HG03520 (cell line): ENCODE results near the gene CLDN6.

Experiments
- ATAC-seq: cut with Tn5 transposase; IDR thresholded peaks from one replicate; pipeline ENCODE4 v1.9.1; 2021; ENCODE audit warnings: mild to moderate bottlenecking, moderate library complexity; ENCODE audit not compliant: unreplicated experiment

Gene CLDN6

DNA sequence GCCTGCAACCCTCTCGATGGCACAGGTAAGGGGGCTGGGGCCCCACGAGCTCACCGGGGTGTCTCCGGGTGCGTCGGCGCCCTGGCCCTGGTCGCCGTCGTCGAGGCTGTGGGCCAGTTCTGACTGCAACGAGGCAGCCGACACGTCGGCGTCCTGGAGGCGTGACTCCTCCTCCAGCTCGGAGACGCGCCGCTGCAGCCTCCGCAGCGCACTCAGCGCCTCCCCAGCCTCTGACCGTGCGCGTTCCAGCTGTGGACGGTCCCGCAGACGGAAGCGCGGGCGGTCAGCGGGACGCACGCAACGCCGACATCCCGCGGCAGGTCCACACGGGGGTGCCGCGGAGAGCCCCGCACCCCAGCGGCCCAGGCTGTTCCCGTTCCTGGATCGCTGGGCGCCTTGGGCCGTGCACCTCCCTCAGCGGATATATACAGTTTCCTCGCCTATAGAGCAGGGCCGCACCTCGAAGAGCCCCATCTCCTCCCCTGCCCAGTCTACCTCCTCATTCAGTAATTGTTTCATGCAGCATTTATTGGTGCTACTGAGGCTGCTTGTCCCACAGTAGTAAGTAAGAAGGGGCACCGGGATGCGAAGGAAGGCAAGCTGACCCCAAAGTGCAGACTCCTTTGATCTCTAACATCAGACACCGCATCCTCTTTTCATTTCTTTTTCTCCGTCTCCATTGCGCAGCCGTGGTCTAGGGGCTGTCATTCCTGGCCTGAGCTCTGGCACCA, 11.7 kb upstream of the CLDN6 start:
- no peak for ATAC-seq

DNA sequence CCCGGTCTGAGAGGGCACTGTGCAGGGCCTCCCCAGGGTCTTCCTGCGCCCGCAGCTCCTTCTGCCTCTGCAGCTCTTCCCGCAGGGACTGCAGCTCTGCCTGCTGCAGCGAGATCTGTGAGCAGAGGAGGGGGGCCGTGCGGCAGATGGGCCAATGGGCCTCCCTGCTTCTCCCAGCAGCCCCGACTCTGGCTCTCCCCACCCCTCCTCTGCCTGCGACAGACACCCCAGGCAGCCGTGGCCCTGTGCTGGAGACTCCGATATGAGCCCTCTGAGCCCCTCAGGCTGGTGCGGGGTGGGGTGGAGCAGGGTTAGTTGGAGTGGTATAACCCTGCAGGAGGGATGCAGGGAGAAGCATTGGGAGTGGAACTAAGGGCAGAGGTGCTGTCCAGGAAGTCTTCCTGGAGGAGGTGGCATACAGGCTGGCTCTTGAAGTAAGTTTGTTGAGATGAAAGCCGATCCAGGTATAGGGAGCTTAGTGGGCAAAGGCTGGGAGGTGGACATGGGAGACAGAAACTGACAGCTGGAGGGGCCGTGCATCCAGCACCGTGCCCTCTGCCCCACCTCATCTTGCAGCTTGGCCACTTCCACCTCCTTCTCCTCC, 10.8 kb upstream of the CLDN6 start:
- no peak for ATAC-seq

DNA sequence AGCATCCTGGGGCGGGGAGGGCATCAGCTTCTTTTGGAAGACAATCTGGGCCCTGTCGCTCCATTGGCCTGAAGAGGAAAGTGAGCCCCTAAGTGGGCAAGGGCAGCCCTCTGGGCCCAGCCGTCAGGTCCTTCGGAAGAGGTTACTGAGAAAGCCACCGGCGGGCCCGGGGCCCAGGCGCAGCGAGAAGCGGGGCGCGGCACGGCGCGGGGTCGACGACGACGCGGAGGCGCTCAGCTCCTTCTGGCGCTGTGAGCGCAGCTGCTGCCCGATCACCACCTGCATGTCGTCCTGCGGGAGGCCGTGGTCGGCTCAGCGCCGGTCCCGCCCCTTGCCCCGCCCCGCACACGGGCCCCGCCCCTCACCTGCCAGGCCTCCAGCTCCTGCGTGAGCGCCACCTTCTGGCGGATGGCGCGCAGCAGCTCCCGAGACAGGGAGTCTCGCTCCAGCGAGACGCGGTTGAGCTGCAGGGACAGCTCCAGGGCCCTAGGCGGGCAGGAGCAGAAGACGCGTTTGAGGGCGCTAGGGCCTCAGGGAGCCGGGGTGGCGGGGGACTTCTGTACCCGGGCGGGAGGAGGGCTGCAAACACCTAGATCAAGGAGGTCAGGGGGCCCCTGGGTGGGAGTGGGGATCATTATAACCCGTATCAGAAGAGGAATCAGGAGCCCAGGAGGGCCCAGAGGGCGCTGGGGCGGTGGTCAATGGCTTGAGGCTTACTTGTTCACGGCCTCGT, 10.2 kb upstream of the CLDN6 start:
- no peak for ATAC-seq

DNA sequence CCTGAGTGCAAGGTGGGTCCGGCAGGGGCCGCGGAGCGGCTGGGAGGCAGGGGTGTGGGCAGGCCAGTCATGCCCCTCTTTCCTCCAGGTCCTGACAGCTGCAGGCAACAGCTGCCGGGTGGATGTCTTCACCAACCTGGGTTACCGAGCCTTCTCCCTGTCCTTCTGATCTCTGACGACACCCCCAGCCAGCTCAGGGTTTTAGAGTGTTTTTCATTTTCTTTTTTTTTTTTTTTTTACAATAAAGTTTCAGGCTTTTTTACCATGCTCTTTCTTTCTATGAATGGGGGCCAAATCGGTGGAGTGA, 9.5 kb upstream of the CLDN6 start:
- ATAC-seq, result no peak

DNA sequence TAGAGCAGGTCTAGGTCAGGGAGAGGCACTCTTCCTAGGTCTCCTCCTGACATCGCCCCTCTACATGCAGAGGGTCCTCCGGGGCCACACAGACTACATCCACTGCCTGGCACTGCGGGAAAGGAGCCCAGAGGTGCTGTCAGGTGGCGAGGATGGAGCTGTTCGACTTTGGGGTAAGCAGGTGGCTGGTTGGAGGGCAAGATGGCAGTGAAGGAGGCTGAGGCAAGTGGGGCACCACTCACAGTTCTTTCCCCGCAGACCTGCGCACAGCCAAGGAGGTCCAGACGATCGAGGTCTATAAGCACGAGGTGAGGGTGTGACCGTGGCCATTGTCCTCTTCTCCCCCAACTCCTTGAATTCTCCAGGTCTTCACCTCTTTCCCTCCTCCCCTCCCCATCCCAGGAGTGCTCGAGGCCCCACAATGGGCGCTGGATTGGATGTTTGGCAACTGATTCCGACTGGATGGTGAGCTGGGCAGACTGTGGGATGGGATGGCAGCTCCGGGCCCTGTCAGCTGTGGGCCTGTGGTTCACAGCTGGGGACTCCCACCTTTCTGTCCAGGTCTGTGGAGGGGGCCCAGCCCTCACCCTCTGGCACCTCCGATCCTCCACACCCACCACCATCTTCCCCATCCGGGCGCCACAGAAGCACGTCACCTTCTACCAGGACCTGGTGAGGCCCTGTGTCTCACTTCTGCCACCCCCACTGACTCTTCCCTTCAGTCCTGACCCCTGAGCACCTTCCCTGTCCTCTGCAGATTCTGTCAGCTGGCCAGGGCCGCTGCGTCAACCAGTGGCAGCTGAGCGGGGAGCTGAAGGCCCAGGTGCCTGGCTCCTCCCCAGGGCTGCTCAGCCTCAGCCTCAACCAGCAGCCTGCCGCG, 8.9 kb upstream of the CLDN6 start:
- no peak for ATAC-seq

DNA sequence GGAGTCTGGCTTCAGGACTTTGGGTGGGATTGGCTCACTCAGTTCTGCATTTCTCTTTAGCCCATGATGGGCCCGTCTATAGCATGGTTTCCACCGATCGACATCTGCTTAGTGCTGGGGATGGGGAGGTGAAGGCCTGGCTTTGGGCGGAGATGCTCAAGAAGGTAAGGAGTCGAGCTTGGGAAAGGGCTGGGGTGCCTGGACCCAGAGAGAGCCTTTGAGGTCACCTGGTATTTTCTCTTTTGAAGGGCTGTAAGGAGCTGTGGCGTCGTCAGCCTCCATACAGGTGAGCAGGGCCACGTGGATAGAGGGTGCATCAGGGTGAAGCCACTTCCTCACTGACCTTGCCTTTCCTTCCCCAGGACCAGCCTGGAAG, 8.0 kb upstream of the CLDN6 start:
- ATAC-seq, result no peak

DNA sequence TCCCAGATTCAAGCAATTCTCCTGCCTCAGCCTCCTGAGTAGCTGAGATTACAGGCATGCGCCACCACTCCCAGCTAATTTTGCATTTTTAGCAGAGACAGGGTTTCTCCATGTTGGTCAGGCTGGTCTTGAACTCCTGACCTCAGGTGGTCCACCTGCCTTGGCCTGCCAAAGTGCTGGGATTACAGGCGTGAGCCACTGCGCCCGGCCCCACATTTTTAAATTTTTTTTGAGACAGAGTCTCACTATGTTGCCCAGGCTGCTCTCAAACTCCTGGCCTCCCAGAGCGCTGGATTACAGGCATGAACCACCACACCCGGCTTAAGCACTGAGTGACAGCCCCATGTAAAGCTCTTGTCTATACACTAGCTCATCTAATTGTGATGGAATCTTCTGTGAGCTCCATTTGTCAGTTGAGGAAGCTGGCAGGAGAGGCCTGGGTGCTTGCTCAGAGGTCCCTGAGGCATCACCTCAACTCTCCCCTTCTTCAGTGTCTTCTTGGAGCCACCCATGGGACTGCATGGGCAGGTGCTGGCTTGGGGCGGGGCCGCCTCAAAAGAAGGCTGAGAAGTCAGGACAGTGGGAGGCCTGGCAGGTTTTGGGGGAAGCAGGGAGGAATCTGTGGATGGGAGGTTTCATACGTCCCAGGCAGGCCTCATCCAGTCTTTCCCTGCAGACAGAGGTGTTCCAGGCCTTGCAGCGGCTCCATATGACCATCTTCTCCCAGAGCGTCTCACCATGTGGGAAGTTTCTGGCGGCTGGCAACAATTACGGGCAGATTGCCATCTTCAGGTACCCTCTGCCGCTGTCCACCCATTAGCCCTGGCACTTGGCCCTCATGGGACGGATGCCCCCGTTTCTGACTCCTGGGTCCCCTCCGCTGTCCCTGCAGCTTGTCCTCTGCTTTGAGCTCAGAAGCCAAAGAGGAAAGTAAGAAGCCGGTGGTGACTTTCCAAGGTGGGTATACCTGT, 7.3 kb upstream of the CLDN6 start:
- no peak for ATAC-seq

DNA sequence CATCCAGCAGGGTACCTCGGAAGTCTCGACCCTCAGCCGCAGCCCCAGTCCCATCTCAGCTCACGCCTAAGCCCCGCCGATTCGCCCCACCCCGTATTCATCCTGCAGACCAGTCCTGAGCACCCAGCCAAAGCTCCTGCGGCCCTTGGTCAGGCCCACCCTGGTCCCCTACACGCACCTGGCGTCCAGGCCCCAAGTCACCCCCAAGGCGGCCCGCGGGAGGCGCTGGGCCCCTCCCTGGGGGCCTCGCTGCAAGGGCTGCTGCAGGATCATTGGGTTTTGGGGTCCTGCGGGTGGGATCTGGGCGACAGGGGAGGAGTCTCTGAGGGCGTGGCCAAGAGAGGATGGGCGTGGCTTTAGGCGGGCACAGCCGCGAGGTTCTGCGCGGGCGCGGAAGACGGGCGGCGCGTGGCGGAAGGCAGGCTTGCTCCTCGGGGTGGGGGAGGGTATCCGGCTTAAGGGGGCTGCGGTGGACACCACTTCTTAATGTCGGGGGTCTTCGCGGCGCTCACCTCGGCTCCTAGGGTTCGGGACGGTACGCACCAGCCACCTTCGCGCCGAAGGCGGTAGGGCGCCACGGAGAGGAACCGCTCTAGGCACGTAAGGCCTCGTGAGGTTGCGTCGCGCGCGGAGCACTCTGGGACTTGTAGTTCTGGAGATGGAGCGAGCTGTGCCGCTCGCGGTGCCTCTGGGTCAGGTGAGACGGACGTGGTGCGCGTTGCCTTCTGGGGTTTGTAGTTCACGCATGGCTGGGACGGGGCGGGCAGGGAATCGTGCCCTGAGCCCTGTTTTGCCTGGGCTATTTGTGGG, 5.9 kb upstream of the CLDN6 start, which contains the start of the genes HCFC1R1 and THOC6:
TSS of gene HCFC1R1 (minus strand) at position 274 of the 810 bp plus-strand sequence. CDS start at position 273, 1 bp downstream.
TSS of gene THOC6 (plus strand) at position 367 of the 810 bp plus-strand sequence. CDS start at position 659, 292 bp downstream.
- ATAC-seq, result peak; percentile 78

DNA sequence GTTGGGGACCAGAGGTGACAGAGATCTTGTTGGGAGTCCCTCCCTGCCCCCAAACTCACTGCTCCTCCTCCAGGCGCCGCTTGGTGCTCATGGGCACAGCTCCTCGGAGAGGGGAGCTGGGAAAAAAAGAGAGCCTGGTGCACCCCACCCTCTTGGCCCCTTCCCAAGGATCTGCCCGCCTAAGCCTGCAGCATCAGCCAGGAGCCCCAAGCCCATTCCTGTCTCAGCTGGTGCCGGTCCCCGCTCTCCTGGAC, 5.4 kb upstream of the CLDN6 start:
- no peak for ATAC-seq

DNA sequence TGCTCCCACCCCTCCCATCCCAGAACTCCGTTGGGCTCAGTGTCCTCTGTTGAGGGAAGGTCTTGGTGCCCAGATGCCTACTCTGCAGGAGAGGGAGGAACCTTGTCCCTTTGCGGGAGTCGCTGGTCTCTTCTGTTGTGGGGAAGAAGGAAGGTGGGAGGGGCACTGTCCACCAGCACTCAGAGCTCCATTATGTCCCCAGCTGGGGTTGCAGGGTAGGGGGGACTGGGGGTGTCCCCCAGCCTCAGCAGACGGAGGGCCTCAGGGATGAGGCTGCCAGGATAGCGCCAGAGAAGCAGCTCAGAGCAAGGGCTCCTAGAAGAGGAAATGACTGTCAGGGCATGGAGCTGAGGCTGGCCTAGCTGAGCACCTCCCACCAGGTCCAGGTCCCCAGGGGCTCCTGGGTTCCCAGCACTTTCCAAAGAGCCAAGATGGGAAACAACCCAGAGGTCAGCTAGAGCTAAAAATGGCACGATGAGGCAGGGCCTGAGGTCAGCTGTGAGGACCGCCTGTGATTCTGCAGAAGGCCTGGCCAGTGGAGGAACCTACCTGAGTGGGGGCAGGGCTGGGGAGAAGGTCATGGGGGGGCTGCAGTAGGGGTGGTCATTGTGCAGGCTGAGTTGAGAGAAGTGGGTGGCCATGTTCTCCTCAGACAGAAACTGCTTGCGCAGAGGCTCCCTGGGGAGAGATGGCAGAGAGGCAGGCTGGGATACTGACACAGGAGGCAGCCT, 4.9 kb upstream of the CLDN6 start:
- ATAC-seq, result no peak

DNA sequence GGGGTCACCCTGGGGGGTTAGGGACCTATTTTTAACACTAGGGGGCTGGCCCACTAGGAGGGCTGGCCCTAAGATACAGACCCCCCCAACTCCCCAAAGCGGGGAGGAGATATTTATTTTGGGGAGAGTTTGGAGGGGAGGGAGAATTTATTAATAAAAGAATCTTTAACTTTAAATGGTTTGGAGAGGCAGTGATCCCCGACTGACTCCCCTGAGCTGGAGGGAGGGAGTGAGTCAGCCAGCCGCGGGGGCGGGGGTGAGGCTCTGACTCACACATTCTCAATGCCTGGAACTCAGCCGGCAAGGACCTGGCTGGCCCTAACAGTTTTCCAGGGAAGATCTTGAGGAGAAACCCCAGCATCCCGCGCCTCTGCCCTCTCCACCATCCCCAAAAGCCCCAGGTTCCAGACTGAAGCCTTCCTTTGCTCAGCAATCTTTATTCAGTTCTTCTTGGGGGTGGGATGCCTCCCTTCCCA, 4.3 kb upstream of the CLDN6 start:
- no peak for ATAC-seq

DNA sequence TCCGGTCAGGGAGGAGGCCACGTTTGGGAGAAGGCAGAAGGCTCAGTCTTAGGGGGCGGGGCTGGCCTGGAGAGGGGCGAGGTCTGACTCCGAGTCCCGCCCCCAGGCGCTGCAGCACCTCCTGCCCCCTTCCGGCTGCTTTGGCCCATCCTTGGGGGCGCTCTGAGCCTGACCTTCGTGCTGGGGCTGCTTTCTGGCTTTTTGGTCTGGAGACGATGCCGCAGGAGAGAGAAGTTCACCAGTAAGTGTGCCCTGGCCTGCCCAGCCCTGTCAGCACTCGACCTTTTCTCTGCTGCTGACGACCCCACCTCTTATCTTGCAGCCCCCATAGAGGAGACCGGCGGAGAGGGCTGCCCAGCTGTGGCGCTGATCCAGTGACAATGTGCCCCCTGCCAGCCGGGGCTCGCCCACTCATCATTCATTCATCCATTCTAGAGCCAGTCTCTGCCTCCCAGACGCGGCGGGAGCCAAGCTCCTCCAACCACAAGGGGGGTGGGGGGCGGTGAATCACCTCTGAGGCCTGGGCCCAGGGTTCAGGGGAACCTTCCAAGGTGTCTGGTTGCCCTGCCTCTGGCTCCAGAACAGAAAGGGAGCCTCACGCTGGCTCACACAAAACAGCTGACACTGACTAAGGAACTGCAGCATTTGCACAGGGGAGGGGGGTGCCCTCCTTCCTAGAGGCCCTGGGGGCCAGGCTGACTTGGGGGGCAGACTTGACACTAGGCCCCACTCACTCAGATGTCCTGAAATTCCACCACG, 3.6 kb upstream of the CLDN6 start:
- ATAC-seq, result no peak

DNA sequence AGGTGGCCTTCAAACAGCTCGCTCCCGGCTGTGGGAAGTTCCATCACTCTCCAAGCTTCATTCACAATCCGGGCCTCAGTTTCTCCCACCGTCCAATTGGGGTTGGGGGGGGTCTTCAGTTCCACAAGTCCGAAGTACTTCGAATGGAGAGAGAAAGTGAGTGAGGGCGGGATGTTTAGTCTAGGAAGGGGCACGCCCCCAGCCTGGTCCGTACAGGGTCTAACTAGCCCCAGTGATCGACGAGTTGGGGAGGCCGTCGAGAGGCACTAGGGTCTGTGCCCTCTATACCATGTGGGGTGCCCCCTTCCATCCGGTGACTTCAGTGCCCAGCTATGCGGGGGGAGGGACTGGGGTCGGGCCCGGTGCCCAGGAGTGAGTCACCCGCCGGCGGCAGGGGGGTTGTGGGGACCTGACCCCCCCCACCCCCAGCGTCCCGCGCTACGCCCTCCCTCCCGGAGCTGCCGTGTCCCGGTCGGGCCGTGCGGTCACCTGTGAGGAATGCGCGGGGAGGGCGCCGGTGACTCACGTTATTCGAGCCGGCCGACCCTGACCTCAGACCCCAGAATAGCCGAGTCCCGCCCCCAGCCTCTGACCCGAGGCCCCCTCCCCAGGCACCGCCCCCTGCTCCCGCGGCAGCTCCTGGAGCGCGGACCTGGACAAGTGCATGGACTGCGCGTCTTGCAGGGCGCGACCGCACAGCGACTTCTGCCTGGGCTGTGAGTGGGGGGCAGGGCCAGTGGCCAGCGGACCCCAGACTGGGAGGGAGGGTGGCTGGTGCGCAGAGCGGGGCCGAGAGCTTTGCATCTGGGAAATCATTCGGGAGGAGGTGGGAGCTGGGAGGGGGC, 2.8 kb upstream of the CLDN6 start:
- ATAC-seq, result no peak

DNA sequence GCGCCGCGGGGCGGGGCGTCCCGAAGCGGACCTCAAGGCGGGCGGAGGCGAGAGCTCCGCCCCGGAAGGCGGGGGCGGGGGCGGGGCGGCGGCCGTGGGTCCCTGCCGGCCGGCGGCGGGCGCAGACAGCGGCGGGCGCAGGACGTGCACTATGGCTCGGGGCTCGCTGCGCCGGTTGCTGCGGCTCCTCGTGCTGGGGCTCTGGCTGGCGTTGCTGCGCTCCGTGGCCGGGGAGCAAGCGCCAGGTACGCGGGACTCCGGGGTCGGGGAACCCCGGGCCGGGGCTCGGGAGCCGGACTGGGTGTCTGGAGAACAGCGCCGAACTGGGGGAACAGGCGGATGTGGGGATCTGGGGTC, 2.2 kb upstream of the CLDN6 start, which contains the start of gene TNFRSF12A:
TSS of gene TNFRSF12A (plus strand) at position 122 of the 357 bp plus-strand sequence. CDS start at position 152, 30 bp downstream.
- ATAC-seq, result no peak

DNA sequence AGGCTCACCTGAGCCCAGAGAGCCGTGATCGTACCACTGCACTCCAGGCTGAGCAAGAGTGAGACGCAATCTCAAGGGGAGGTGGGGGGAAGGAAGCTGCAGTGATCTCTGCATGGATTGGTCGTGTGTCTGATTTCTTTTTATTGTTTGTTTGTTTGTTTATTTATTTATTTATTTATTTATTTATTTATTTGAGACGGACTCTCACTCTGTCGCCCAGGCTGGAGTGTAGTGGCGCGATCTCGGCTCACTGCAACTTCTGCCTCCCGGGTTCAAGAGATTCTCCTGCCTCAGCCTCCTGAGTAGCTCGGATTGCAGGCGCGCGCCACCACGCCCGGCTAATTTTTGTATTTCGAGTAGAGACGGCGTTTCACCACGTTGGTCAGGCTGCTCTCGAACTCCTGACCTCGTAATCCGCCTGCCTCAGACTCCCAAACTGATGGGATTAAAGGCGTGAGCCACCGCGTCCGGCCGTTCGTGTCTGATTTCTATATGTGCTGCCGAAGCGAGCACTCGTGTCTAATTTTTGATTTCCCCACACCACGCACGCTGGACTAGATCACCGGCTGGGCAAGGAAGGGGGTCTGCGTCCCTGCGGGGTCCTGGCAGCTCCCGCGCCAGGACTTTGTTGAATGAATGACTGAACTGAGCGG, 1.7 kb upstream of the CLDN6 start:
- ATAC-seq, result no peak

DNA sequence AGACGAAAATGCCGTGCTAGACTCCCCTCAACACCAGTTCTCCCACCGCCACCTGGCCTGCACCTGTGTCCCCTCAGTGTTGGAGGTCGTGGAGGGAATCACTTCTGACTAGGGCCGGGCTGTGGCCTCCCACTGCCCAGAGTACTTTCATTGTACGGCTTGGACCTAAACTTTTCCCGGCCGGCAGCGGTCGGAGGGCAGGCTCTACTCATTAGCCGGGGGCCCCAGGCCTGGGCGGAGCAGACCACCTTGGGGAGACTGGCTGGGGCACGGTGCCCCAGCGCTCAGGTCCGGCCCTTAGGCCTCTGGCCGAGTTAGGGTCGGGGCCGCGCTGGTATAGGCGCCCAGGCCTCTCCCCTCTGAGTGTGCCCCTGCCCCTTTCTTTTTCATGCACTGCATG, 639 bp downstream of the CLDN6 start:
- no peak for ATAC-seq
